Measurements from ENCODE around the gene CD300LF. TPM values are rescaled to one million over a fixed set of nuclear protein-coding genes. Genes with fewer than 3 reads are reported as not detected.
A peak's percentile ranks its signal among the peaks of the same experiment; 100 is the strongest.

Gene CD300LF
- total RNA-seq, 1 donor from 2014 or later, result not detected

GRCh38 chr17:74645010-74645409 lies 67.7 kb downstream of the CD300LF start:
- no peak for TF ChIP-seq CTCF (IDR thresholded peaks at IDR 0.05; ENCODE audit: unreplicated experiment)
- H3K9me3 Mint-ChIP-seq (ENCODE audit: low read depth), result peaks cover 2% of the 10 kb centered on the region

GRCh38 chr17:74644419-74644818 lies 68.3 kb downstream of the CD300LF start:
- H3K9me3 Mint-ChIP-seq (ENCODE audit: low read depth), result peaks cover 2% of the 10 kb centered on the region
- H3K27ac Mint-ChIP-seq, result no peak overlapping the region
- TF ChIP-seq CTCF (IDR thresholded peaks at IDR 0.05; ENCODE audit: unreplicated experiment), result no peak
- no peaks in the 10 kb centered on the region for H3K36me3 Mint-ChIP-seq (ENCODE audit: insufficient read depth)
- DNase-seq (ENCODE audit: low spot score, unreplicated experiment), result no peak
- peaks cover 44% of the 10 kb centered on the region for H3K27me3 Mint-ChIP-seq
- H3K4me3 Mint-ChIP-seq (ENCODE audit: low read depth), result no peak overlapping the region
- no peaks in the 10 kb centered on the region for H3K4me1 Mint-ChIP-seq (ENCODE audit: low read depth)

More at GRCh38 chr17:74645010-74645409, 67.7 kb downstream of the CD300LF start:
- DNase-seq (ENCODE audit: low spot score, unreplicated experiment), result no peak
- Mint-ChIP-seq H3K27me3 (peaks cover 47% of the 10 kb centered on the region), H3K36me3 (ENCODE audit: insufficient read depth) (no peaks in the 10 kb centered on the region), H3K4me3 (ENCODE audit: low read depth) (no peak overlapping the region), H3K27ac (no peak overlapping the region), H3K4me1 (ENCODE audit: low read depth) (no peaks in the 10 kb centered on the region)

Small RNAs within 50 kb of the gene (microRNA-seq; reads per million reads assigned to microRNA genes)
- gene MIR3615 (ENCODE audit: borderline number of aligned reads, unreplicated experiment), result 203 reads per million, percentile 64 among the genes with 10 or more reads in this experiment

Other genes with a start within 250 kb of the CD300LF start
- gene CD300A, start 246.3 kb downstream of the CD300LF start, total RNA-seq, result 3.9 and 4.5 TPM in 2 replicates
- gene CD300LB, start 181.4 kb downstream of the CD300LF start, total RNA-seq, result not detected in 2 replicates
- gene CD300C, start 166.8 kb downstream of the CD300LF start, total RNA-seq, result not detected in 2 replicates
- not detected in 2 replicates for gene CD300H, start 145.4 kb downstream of the CD300LF start, total RNA-seq
- not detected in 2 replicates for gene CD300LD, start 120.6 kb downstream of the CD300LF start, total RNA-seq
- gene CD300E, start 89.2 kb downstream of the CD300LF start, total RNA-seq, result not detected in 2 replicates
- gene RAB37, start 24.3 kb upstream of the CD300LF start, total RNA-seq, result 3.2 TPM in 2 replicates
- 135 and 143 TPM in 2 replicates for gene NHERF1, start 35.7 kb upstream of the CD300LF start, total RNA-seq
- 59.6 and 60.2 TPM in 2 replicates for gene NAT9, start 63.4 kb upstream of the CD300LF start, total RNA-seq
- 0.57 and 0.84 TPM in 2 replicates for gene GRIN2C, start 147.0 kb upstream of the CD300LF start, total RNA-seq
- gene FDXR, start 160.1 kb upstream of the CD300LF start, total RNA-seq, result 16.9 and 18.2 TPM in 2 replicates
- gene FADS6, start 180.7 kb upstream of the CD300LF start, total RNA-seq, result 0.14 and 0.42 TPM in 2 replicates
- gene USH1G, start 210.3 kb upstream of the CD300LF start, total RNA-seq, result 0.18 and 0.19 TPM in 2 replicates
- gene OTOP2, start 211.3 kb upstream of the CD300LF start, total RNA-seq, result not detected in 2 replicates
- 0.57 and 0.67 TPM in 2 replicates for gene OTOP3, start 223.0 kb upstream of the CD300LF start, total RNA-seq